Trophoblast cell (in vitro differentiated cells and primary cell): ENCODE results near the gene SLC4A9.

Source experiments
- DNase-seq, 2 donors: peaks; one replicate each; pipeline ENCODE4 v3.0.0-alpha.2; 2016
- H2AFZ ChIP-seq: 2 replicates; pipeline ENCODE4 v1.6.1; 2013; ENCODE audit warnings: low read length, moderate library complexity, mild to moderate bottlenecking; ENCODE audit not compliant: insufficient read depth, poor library complexity
- H2AK5ac ChIP-seq: 2 replicates; pipeline ENCODE4 v1.6.1; 2013; ENCODE audit warnings: mild to moderate bottlenecking, low read length
- H2BK120ac ChIP-seq: 2 replicates; pipeline ENCODE4 v1.6.1; 2013; ENCODE audit warnings: low read length, mild to moderate bottlenecking, moderate library complexity; ENCODE audit not compliant: insufficient read depth, poor library complexity
- H2BK12ac ChIP-seq: 2 replicates; pipeline ENCODE4 v1.6.1; 2013; ENCODE audit warnings: mild to moderate bottlenecking, low read length, moderate library complexity
- H2BK5ac ChIP-seq: 2 replicates; pipeline ENCODE4 v1.6.1; 2013; ENCODE audit warnings: low read length, low read depth, moderate library complexity, mild to moderate bottlenecking; ENCODE audit not compliant: poor library complexity
- H3K14ac ChIP-seq: 2 replicates; pipeline ENCODE4 v1.6.1; 2013; ENCODE audit warnings: mild to moderate bottlenecking, low read length
- H3K18ac ChIP-seq: 2 replicates; pipeline ENCODE4 v1.6.1; 2013; ENCODE audit warnings: mild to moderate bottlenecking, low read length
- H3K23ac ChIP-seq: 2 replicates; pipeline ENCODE4 v1.6.1; 2013; ENCODE audit warnings: low read length
- H3K27ac ChIP-seq: 2 replicates; pipeline ENCODE4 v1.5.1; 2013; ENCODE audit warnings: low read depth, mild to moderate bottlenecking, inconsistent platforms, low read length, moderate library complexity
- H3K27me3 ChIP-seq: 2 replicates; pipeline ENCODE4 v1.6.1; 2013; ENCODE audit warnings: inconsistent platforms, mild to moderate bottlenecking, low read length, moderate library complexity; ENCODE audit not compliant: insufficient read depth
- H3K36me3 ChIP-seq, 2 experiments: 1 replicate in 1 of 2; 2 replicates in 1 of 2; pipeline ENCODE4 v1.6.1; 2013; ENCODE audit warnings: low read length in 2 of 2, mild to moderate bottlenecking in 2 of 2, moderate library complexity in 1 of 2; ENCODE audit not compliant: insufficient read depth in 2 of 2, control insufficient read depth in 1 of 2
- H3K4ac ChIP-seq: 2 replicates; pipeline ENCODE4 v1.6.1; 2013; ENCODE audit warnings: low read depth, mild to moderate bottlenecking, low read length, moderate library complexity
- H3K4me1 ChIP-seq, 2 experiments: 1 replicate in 1 of 2; 2 replicates in 1 of 2; pipeline ENCODE4 v1.6.1; 2013; ENCODE audit warnings: low read length in 2 of 2, mild to moderate bottlenecking in 2 of 2, moderate library complexity in 1 of 2; ENCODE audit not compliant: insufficient read depth in 2 of 2, control insufficient read depth in 1 of 2
- H3K4me2 ChIP-seq: 2 replicates; pipeline ENCODE4 v1.6.1; 2013; ENCODE audit warnings: inconsistent platforms, mild to moderate bottlenecking, low read length, moderate library complexity
- H3K4me3 ChIP-seq: 2 replicates; pipeline ENCODE4 v1.5.1; 2013; ENCODE audit warnings: mild to moderate bottlenecking, low read depth, low read length, inconsistent platforms
- H3K79me1 ChIP-seq: one replicate; pipeline ENCODE4 v1.6.1; 2013; ENCODE audit warnings: low read length
- H3K79me2 ChIP-seq: 2 replicates; pipeline ENCODE4 v1.6.1; 2013; ENCODE audit warnings: low read length, mild to moderate bottlenecking; ENCODE audit not compliant: control insufficient read depth, insufficient read depth, poor library complexity
- H3K9ac ChIP-seq: 2 replicates; pipeline ENCODE4 v1.6.1; 2013; ENCODE audit warnings: mild to moderate bottlenecking, low read length
- H3K9me3 ChIP-seq: 2 replicates; pipeline ENCODE4 v1.6.1; 2013; ENCODE audit warnings: low read depth, mild to moderate bottlenecking, control low read depth, inconsistent platforms, low read length; ENCODE audit not compliant: insufficient read depth
- H4K12ac ChIP-seq: 2 replicates; pipeline ENCODE4 v1.6.1; 2013; ENCODE audit warnings: low read depth, mild to moderate bottlenecking, low read length, moderate library complexity
- H4K8ac ChIP-seq: 2 replicates; pipeline ENCODE4 v1.6.1; 2013; ENCODE audit warnings: low read depth, mild to moderate bottlenecking, low read length, moderate library complexity
- H4K91ac ChIP-seq: one replicate; pipeline ENCODE4 v1.6.1; 2013; ENCODE audit warnings: low read depth, mild to moderate bottlenecking, low read length, moderate library complexity
- WGBS: extraction: QIAGEN DNeasy Blood & Tissue Kit; methylation state at CpG from one replicate; pipeline ENCODE4 v1.1.7; 2013; ENCODE audit warnings: missing lambda C conversion rate; ENCODE audit not compliant: insufficient read length, insufficient coverage; ENCODE audit errors: extremely low coverage; 5-methylcytosine and 5-hydroxymethylcytosine counted together

The SLC4A9 gene

GRCh38 chr5:140349244-140349643, 10.8 kb upstream of the SLC4A9 start:
- no peak overlapping the region for H3K4ac ChIP-seq
- H3K79me1 ChIP-seq = peaks cover 5% of the 10 kb centered on the region
- H3K18ac ChIP-seq = no peak overlapping the region
- H2AK5ac ChIP-seq = no peak overlapping the region
- no peak overlapping the region for H4K8ac ChIP-seq
- no peaks in the 10 kb centered on the region for H3K9me3 ChIP-seq
- no peak overlapping the region for H3K23ac ChIP-seq
- no peak overlapping the region for H4K91ac ChIP-seq
- no peak overlapping the region for H2AFZ ChIP-seq
- H3K9ac ChIP-seq = no peak overlapping the region
- H4K12ac ChIP-seq = no peak overlapping the region
- no peak overlapping the region for H2BK5ac ChIP-seq
- H2BK120ac ChIP-seq = no peak overlapping the region
- DNase-seq = no peak
- H2BK12ac ChIP-seq = no peak overlapping the region
- H3K27me3 ChIP-seq = no peaks in the 10 kb centered on the region
- peaks cover 6% of the 10 kb centered on the region for H3K79me2 ChIP-seq
- no CpG with 5 or more reads among the region's 2 CpGs for WGBS
- peaks cover 6 to 16% of the 10 kb centered on the region in 2 experiments for H3K4me1 ChIP-seq
- no peak overlapping the region for H3K14ac ChIP-seq
- no peak overlapping the region for H3K4me2 ChIP-seq
- H3K4me3 ChIP-seq = no peak overlapping the region
- no peaks in the 10 kb centered on the region for H3K36me3 ChIP-seq
- H3K27ac ChIP-seq = no peak overlapping the region

GRCh38 chr5:140351609-140352334, 8.2 kb upstream of the SLC4A9 start:
- H2BK12ac ChIP-seq = no peak overlapping the region
- H3K23ac ChIP-seq = no peak overlapping the region
- H3K14ac ChIP-seq = no peak overlapping the region
- H3K36me3 ChIP-seq = no peaks in the 10 kb centered on the region
- H3K79me2 ChIP-seq = no peaks in the 10 kb centered on the region
- H3K9ac ChIP-seq = no peak overlapping the region
- H2BK5ac ChIP-seq = no peak overlapping the region
- H3K27ac ChIP-seq = no peak overlapping the region
- no peak overlapping the region for H4K12ac ChIP-seq
- H2AFZ ChIP-seq = no peak overlapping the region
- peaks cover 0 to under 1% of the 10 kb centered on the region in 2 experiments for H3K4me1 ChIP-seq
- peak; percentile 46 to 95 for DNase-seq
- no peaks in the 10 kb centered on the region for H3K9me3 ChIP-seq
- no peak overlapping the region for H2AK5ac ChIP-seq
- no peaks in the 10 kb centered on the region for H3K27me3 ChIP-seq
- H4K91ac ChIP-seq = no peak overlapping the region
- no peaks in the 10 kb centered on the region for H3K79me1 ChIP-seq
- no peak overlapping the region for H4K8ac ChIP-seq
- H3K4ac ChIP-seq = no peak overlapping the region
- H3K4me3 ChIP-seq = no peak overlapping the region
- H3K18ac ChIP-seq = no peak overlapping the region
- H2BK120ac ChIP-seq = no peak overlapping the region
- no CpG with 5 or more reads among the region's 5 CpGs for WGBS
- no peak overlapping the region for H3K4me2 ChIP-seq

GRCh38 chr5:140355546-140355945, 4.4 kb upstream of the SLC4A9 start:
- no peak for DNase-seq
- Histone ChIP-seq H2BK12ac (no peak overlapping the region), H3K9me3 (no peaks in the 10 kb centered on the region), H4K12ac (no peak overlapping the region), H3K4ac (no peak overlapping the region), H3K23ac (no peak overlapping the region), H3K27me3 (no peaks in the 10 kb centered on the region), H3K4me1 (peaks cover 0 to 2% of the 10 kb centered on the region in 2 experiments), H2AK5ac (no peak overlapping the region), H2BK120ac (no peak overlapping the region), H3K9ac (no peak overlapping the region), H3K79me1 (no peaks in the 10 kb centered on the region), H4K8ac (no peak overlapping the region), H3K27ac (no peak overlapping the region), H2BK5ac (no peak overlapping the region), H3K14ac (no peak overlapping the region), H3K79me2 (no peaks in the 10 kb centered on the region), H2AFZ (no peak overlapping the region), H3K36me3 (no peaks in the 10 kb centered on the region), H3K18ac (no peak overlapping the region), H4K91ac (no peak overlapping the region), H3K4me3 (no peak overlapping the region), H3K4me2 (no peak overlapping the region)
- WGBS = no CpG with 5 or more reads among the region's 7 CpGs

GRCh38 chr5:140356853-140357725, 2.9 kb upstream of the SLC4A9 start:
- Histone ChIP-seq H2BK5ac (no peak overlapping the region), H3K27me3 (no peaks in the 10 kb centered on the region), H3K9ac (no peak overlapping the region), H3K4ac (no peak overlapping the region), H4K91ac (no peak overlapping the region), H3K4me2 (no peak overlapping the region), H4K8ac (no peak overlapping the region), H3K23ac (no peak overlapping the region), H3K79me1 (no peaks in the 10 kb centered on the region), H2BK12ac (no peak overlapping the region), H2AK5ac (no peak overlapping the region), H3K9me3 (no peaks in the 10 kb centered on the region), H3K14ac (no peak overlapping the region), H4K12ac (no peak overlapping the region), H3K4me3 (no peak overlapping the region), H2AFZ (no peak overlapping the region), H3K4me1 (peaks cover 0 to 2% of the 10 kb centered on the region in 2 experiments), H3K79me2 (no peaks in the 10 kb centered on the region), H2BK120ac (no peak overlapping the region), H3K36me3 (no peaks in the 10 kb centered on the region), H3K27ac (no peak overlapping the region), H3K18ac (no peak overlapping the region)
- WGBS = no CpG with 5 or more reads among the region's 10 CpGs
- DNase-seq = no peak
